HEK293 (cell line): ENCODE data around the gene ORAI2.
"Not testable (repeated sequence)": the region's sequence is repeated elsewhere in the genome, so short reads cannot be mapped to it uniquely, and the experiment has no call there.

ENCODE experiments used
- CTCF ChIA-PET: fragments of 350-600 bp; formaldehyde crosslinking; extraction: SDS; loops from one replicate; lab custom pipeline; 2021; ENCODE audit warnings: antibody characterized with exemption; lab: Yijun Ruan, JAX
- POLR2A ChIA-PET: fragments of 300-600 bp; formaldehyde crosslinking; extraction: SDS; loops from one replicate; lab custom pipeline; 2020; ENCODE audit warnings: antibody characterized with exemption, inconsistent platforms; lab: Yijun Ruan, JAX
- H3K27ac ChIP-seq: fragments of 200-500 bp; sonication (Bioruptor generic); 2 replicates; pipeline ENCODE4 v1.5.1; 2014; ENCODE audit warnings: low read depth, low read length, control low read depth, inconsistent platforms; ENCODE audit errors: extremely low read depth
- H3K36me3 ChIP-seq, 2 experiments: fragments of 200-500 bp in 1 of 2; sonication (Bioruptor generic) in 1 of 2; 1 replicate in 1 of 2; 2 replicates in 1 of 2; pipeline ENCODE4 v1.5.1; 2014 to 2017; ENCODE audit warnings: inconsistent platforms in 2 of 2, low read length in 2 of 2; ENCODE audit not compliant: control insufficient read depth in 2 of 2, insufficient read depth in 1 of 2
- H3K4me1 ChIP-seq: fragments of 200-500 bp; sonication (Bioruptor generic); 2 replicates; pipeline ENCODE4 v1.5.1; 2014; ENCODE audit warnings: mild to moderate bottlenecking, low read length, inconsistent platforms; ENCODE audit not compliant: control insufficient read depth, insufficient read depth
- H3K4me3 ChIP-seq: 2 replicates; pipeline ENCODE4 v1.5.1; 2011; ENCODE audit warnings: low read depth, mild to moderate bottlenecking, control low read depth, low read length, moderate library complexity
- H3K9me3 ChIP-seq: fragments of 200-500 bp; sonication (Bioruptor generic); 2 replicates; pipeline ENCODE4 v1.5.1; 2014; ENCODE audit warnings: low read depth, low read length, inconsistent platforms; ENCODE audit not compliant: control insufficient read depth, insufficient read depth
- FEZF1 ChIP-seq: fragments of 450-650 bp; formaldehyde crosslinking; IDR thresholded peaks from 2 replicates; pipeline ENCODE4 v1.5.1; 2016; ENCODE audit warnings: missing biosample characterization, missing genetic modification characterization
- GLIS1 ChIP-seq: fragments of 450-650 bp; formaldehyde crosslinking; IDR thresholded peaks from 2 replicates; pipeline ENCODE4 v1.5.1; 2016; ENCODE audit warnings: missing biosample characterization, missing genetic modification characterization
- GLIS2 ChIP-seq: fragments of 450-650 bp; formaldehyde crosslinking; IDR thresholded peaks from 2 replicates; pipeline ENCODE4 v1.5.1; 2016; ENCODE audit warnings: missing biosample characterization, missing genetic modification characterization
- KLF10 ChIP-seq: fragments of 450-650 bp; IDR thresholded peaks from 2 replicates; pipeline ENCODE4 v1.5.1; 2018; ENCODE audit warnings: missing biosample characterization, mild to moderate bottlenecking, missing genetic modification characterization
- KLF7 ChIP-seq: fragments of 450-650 bp; formaldehyde crosslinking; IDR thresholded peaks from 2 replicates; pipeline ENCODE4 v1.5.1; 2016; ENCODE audit warnings: missing biosample characterization, missing genetic modification characterization, borderline replicate concordance
- SP2 ChIP-seq: fragments of 450-650 bp; formaldehyde crosslinking; IDR thresholded peaks from 2 replicates; pipeline ENCODE4 v1.5.1; 2016; ENCODE audit warnings: missing biosample characterization, missing genetic modification characterization
- ZBTB48 ChIP-seq: fragments of 450-650 bp; formaldehyde crosslinking; IDR thresholded peaks from 2 replicates; pipeline ENCODE4 v1.5.1; 2016; ENCODE audit warnings: missing biosample characterization, missing genetic modification characterization
- ZIC2 ChIP-seq: fragments of 450-650 bp; formaldehyde crosslinking; IDR thresholded peaks from 2 replicates; pipeline ENCODE4 v1.5.1; 2016; ENCODE audit warnings: missing biosample characterization, missing genetic modification characterization
- ZNF248 ChIP-seq: fragments of 450-650 bp; formaldehyde crosslinking; IDR thresholded peaks from 2 replicates; pipeline ENCODE4 v1.5.1; 2017; ENCODE audit warnings: missing biosample characterization, missing genetic modification characterization
- ZNF335 ChIP-seq: fragments of 450-650 bp; formaldehyde crosslinking; conservative IDR thresholded peaks from 2 replicates; pipeline ENCODE4 v1.5.1; 2016; ENCODE audit warnings: missing biosample characterization, missing genetic modification characterization
- ZNF341 ChIP-seq: fragments of 450-650 bp; formaldehyde crosslinking; IDR thresholded peaks from 2 replicates; pipeline ENCODE4; 2016; ENCODE audit warnings: low read depth, missing biosample characterization, missing genetic modification characterization
- ZNF747 ChIP-seq: fragments of 450-650 bp; formaldehyde crosslinking; IDR thresholded peaks from 2 replicates; pipeline ENCODE4 v1.5.1; 2016; ENCODE audit warnings: missing biosample characterization, missing genetic modification characterization
- ZNF830 ChIP-seq: fragments of 450-650 bp; IDR thresholded peaks from 2 replicates; pipeline ENCODE4 v1.5.0; 2018; ENCODE audit warnings: missing biosample characterization, missing genetic modification characterization, low read depth, mild to moderate bottlenecking, moderate library complexity
- TF ChIP-seq, protein P1 (sequence below): fragments of 450-650 bp; formaldehyde crosslinking; IDR thresholded peaks from 2 replicates; pipeline ENCODE4 v1.5.1; 2016; ENCODE audit warnings: missing biosample characterization, missing genetic modification characterization, borderline replicate concordance
- TF ChIP-seq, protein P2 (sequence below): fragments of 450-650 bp; formaldehyde crosslinking; IDR thresholded peaks from 2 replicates; pipeline ENCODE4 v1.5.1; 2016; ENCODE audit warnings: missing biosample characterization, missing genetic modification characterization

The ORAI2 gene

DNA sequence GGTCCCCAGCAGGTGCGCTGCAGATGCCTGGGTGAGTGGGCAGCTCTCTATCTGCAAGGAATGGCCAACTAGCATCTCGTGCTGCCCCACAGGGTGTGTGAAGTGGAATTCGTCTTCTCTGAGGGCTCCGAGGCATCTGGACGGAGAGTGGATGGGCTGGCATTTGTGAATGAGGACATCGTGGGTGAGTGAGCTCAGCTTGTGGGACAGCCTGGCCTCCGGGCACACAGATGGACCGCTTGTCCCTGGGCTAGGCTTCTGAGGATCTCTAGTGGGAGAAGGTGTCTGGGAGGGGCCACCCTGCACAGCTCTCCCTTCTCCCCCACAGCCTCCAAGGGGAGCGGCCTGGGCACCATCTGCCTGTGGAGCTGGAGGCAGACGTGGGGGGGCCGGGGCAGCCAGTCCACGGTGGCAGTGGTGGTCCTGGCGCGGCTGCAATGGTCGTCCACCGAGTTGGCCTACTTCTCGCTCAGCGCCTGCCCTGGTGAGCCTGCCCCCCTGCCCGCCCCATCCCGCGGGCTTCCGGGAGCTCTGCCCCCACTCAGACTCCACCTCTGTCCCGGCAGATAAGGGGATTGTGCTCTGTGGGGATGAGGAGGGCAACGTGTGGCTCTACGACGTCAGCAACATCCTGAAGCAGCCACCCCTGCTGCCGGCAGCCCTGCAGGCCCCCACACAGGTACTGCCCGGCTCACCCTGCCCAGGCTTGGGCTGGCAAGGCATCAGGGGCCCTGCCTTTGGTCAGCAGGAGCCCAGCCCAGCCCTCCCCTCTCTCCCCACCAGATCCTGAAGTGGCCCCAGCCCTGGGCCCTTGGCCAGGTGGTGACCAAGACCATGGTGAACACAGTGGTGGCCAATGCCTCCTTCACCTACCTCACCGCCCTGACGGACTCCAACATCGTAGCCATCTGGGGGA is 39.0 kb downstream of the ORAI2 start:
- TF ChIP-seq SP2 (tag by site-specific recombination) = peak; percentile 43
- peak; percentile 43; the same call in 1 of the 2 replicates for TF ChIP-seq GLIS1 (tag by site-specific recombination)
- no peak for TF ChIP-seq ZNF830 (tag by site-specific recombination)
- TF ChIP-seq GLIS2 (tag by site-specific recombination) = peak; percentile 24; the same call in 1 of the 2 replicates
- TF ChIP-seq, protein P1, sequence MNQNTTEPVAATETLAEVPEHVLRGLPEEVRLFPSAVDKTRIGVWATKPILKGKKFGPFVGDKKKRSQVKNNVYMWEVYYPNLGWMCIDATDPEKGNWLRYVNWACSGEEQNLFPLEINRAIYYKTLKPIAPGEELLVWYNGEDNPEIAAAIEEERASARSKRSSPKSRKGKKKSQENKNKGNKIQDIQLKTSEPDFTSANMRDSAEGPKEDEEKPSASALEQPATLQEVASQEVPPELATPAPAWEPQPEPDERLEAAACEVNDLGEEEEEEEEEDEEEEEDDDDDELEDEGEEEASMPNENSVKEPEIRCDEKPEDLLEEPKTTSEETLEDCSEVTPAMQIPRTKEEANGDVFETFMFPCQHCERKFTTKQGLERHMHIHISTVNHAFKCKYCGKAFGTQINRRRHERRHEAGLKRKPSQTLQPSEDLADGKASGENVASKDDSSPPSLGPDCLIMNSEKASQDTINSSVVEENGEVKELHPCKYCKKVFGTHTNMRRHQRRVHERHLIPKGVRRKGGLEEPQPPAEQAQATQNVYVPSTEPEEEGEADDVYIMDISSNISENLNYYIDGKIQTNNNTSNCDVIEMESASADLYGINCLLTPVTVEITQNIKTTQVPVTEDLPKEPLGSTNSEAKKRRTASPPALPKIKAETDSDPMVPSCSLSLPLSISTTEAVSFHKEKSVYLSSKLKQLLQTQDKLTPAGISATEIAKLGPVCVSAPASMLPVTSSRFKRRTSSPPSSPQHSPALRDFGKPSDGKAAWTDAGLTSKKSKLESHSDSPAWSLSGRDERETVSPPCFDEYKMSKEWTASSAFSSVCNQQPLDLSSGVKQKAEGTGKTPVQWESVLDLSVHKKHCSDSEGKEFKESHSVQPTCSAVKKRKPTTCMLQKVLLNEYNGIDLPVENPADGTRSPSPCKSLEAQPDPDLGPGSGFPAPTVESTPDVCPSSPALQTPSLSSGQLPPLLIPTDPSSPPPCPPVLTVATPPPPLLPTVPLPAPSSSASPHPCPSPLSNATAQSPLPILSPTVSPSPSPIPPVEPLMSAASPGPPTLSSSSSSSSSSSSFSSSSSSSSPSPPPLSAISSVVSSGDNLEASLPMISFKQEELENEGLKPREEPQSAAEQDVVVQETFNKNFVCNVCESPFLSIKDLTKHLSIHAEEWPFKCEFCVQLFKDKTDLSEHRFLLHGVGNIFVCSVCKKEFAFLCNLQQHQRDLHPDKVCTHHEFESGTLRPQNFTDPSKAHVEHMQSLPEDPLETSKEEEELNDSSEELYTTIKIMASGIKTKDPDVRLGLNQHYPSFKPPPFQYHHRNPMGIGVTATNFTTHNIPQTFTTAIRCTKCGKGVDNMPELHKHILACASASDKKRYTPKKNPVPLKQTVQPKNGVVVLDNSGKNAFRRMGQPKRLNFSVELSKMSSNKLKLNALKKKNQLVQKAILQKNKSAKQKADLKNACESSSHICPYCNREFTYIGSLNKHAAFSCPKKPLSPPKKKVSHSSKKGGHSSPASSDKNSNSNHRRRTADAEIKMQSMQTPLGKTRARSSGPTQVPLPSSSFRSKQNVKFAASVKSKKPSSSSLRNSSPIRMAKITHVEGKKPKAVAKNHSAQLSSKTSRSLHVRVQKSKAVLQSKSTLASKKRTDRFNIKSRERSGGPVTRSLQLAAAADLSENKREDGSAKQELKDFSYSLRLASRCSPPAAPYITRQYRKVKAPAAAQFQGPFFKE (tag by site-specific recombination) = no peak
- CTCF ChIA-PET = no interaction called here
- POLR2A ChIA-PET = no interaction called here
- Histone ChIP-seq H3K9me3 (no peaks in the 10 kb centered on the region), H3K27ac (no peak overlapping the region), H3K36me3 (peaks cover 0 to 52% of the 10 kb centered on the region in 2 experiments; a peak in 2 of 3 replicates), H3K4me3 (no peak overlapping the region), H3K4me1 (no peaks in the 10 kb centered on the region)

DNA sequence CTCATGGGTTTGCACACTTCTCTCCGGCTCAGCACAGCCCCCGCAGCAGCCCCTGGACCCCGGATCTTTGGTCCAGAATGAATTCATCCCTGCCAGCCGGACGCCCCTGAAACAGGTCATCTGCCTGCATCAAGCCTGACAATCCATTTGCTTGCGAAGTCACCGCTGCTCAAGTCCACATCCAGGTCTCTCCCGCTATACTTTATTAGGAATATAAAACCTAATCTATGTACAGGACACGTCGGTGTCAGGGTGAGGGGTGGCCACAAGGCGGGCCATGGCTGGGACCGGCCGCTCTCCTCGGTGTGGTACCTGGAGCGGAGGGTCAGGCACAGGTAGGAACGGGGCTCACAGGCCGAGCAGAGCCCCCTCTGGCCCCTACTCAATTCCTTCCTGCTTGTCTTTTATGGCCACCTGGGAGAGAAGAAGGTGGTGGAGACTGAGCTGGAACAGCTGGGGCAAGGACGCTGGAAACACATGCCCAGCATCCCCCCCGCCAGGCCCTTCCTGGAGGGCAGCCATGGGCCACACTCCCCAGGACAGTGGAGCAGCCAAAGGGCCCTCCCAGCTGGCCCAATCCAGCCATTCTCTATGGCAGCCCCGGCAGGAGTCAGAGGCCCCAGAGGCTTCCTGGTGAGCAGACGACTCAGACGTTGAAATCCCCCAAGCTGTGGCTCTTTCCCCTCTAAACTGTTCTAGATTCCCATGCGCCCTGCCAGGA is 40.1 kb downstream of the ORAI2 start:
- peaks cover 0 to 41% of the 10 kb centered on the region in 2 experiments; a peak in 2 of 3 replicates for H3K36me3 ChIP-seq
- no peak overlapping the region for H3K27ac ChIP-seq
- TF ChIP-seq ZNF341 = peak; percentile 32
- TF ChIP-seq GLIS2 (tag by site-specific recombination) = peak; percentile 59
- no peak for TF ChIP-seq FEZF1 (tag by site-specific recombination)
- no peak for TF ChIP-seq KLF10 (tag by site-specific recombination)
- TF ChIP-seq, protein P2, sequence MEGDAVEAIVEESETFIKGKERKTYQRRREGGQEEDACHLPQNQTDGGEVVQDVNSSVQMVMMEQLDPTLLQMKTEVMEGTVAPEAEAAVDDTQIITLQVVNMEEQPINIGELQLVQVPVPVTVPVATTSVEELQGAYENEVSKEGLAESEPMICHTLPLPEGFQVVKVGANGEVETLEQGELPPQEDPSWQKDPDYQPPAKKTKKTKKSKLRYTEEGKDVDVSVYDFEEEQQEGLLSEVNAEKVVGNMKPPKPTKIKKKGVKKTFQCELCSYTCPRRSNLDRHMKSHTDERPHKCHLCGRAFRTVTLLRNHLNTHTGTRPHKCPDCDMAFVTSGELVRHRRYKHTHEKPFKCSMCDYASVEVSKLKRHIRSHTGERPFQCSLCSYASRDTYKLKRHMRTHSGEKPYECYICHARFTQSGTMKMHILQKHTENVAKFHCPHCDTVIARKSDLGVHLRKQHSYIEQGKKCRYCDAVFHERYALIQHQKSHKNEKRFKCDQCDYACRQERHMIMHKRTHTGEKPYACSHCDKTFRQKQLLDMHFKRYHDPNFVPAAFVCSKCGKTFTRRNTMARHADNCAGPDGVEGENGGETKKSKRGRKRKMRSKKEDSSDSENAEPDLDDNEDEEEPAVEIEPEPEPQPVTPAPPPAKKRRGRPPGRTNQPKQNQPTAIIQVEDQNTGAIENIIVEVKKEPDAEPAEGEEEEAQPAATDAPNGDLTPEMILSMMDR (tag by site-specific recombination) = no peak
- no peak for TF ChIP-seq ZNF248 (tag by site-specific recombination)
- TF ChIP-seq ZNF747 (tag by site-specific recombination) = no peak
- TF ChIP-seq ZIC2 (tag by site-specific recombination) = peak; percentile 92
- TF ChIP-seq GLIS1 (tag by site-specific recombination) = peak; percentile 84
- TF ChIP-seq ZNF335 = no peak
- TF ChIP-seq ZBTB48 = no peak
- TF ChIP-seq KLF7 (tag by site-specific recombination) = no peak
- H3K4me3 ChIP-seq = no peak overlapping the region
- CTCF ChIA-PET = no interaction called here
- H3K4me1 ChIP-seq = no peaks in the 10 kb centered on the region
- H3K9me3 ChIP-seq = no peaks in the 10 kb centered on the region
- POLR2A ChIA-PET = interaction anchor here (0.8 kb wide), 1 partner anchor 10 kb away, joined by 7 read pairs; no protein-coding TSS in a partner anchor

DNA sequence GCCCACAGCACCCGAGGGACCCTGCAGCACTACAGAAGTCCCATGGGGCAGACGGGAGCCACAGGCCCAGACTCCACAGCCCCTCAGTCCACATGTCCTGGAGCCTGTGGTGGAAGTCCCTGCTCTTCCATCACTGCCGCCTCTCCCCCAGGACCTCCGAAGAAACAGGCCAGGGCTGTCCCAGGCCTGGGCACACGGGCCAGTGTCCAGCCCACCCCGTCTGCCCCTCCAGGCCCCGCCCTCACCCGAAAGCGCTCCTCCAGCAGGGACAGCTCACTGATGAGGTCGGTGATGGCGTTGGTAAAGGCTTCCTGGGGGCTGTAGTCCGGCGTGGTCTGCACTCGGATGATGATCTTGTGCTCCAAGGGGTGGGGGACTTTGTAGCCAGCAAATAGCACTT is 40.7 kb downstream of the ORAI2 start:
- H3K4me1 ChIP-seq, CTCF ChIA-PET, H3K4me3 ChIP-seq, H3K9me3 ChIP-seq, H3K27ac ChIP-seq: not testable (repeated sequence)
- peaks cover 0 to 38% of the 10 kb centered on the region in 2 experiments; a peak in 2 of 3 replicates for H3K36me3 ChIP-seq
- POLR2A ChIA-PET = interaction anchor here (0.8 kb wide), 1 partner anchor 11 kb away, joined by 7 read pairs; no protein-coding TSS in a partner anchor

DNA sequence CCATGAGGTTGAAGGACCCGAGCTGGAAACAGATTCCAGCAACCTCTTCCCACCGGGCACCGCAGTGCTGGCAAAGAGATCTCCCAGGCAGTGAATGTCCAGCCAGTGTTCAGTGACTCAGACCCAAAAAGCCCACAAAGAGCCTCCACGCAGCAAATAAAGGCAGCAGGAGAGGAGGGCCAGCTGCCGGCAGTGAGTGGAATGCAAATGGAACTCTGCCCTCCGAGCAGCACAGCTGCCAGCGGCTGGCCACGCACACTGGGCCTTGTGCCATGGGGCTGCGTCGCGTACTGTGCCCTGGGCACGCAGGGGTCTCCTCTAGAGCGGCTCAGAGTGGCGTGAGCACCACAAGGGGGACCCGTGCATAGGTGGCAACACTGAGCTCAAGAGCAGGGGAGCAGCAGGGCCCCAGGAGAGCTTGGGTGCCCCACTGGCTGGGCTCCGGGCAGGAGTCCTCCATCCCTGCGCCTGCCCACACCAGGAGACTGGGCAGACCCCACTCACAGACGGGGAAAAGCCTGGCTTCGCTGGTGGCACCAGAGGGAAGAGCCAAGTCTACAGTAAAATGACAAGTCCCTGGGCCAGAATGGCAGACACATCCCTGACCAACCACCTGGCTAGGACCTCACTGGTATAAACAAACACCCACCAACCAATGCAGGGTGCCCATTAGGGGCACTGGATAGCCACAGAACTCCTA is 41.5 kb downstream of the ORAI2 start:
- CTCF ChIA-PET, H3K4me3 ChIP-seq, H3K9me3 ChIP-seq, POLR2A ChIA-PET, H3K4me1 ChIP-seq, H3K27ac ChIP-seq: not testable (repeated sequence)
- peaks cover 0 to 30% of the 10 kb centered on the region in 2 experiments; a peak in 2 of 3 replicates for H3K36me3 ChIP-seq
